Measurements from ENCODE around the gene GARNL3.

DNA sequence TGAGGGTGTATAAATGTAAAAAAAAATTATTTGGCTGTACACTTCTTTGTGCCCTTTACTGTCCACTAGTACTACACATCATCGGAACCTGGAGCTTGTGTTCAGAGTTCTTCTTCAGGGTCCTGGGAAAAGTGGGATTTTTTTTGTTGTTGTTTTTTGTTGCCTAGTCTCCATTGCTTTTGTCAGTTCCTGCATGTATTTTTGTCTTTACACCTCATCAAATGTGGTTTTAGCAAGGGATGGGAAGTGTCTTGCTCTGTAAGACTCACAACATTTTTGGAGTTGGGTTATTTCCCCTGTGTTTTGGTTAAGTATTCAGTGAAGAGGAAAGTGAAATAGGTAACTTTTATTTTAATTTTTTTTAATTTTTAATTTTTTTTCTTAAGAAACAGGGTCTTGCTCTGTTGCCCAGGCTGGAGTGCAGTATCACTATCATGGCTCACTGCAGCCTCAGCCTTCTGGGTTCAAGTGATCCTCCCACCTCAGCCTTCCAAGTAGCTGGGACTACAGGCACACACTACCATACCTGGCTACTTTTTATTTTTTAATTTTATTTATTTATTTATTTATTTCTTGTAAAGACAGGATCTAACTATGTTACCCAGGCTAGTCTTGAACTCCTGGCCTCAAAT is 40.7 kb downstream of the GARNL3 start:
- TF ChIP-seq CTCF (IDR thresholded peaks at IDR 0.05) (no peak), POLR2A (IDR thresholded peaks at IDR 0.05) (no peak)

All from right lobe of liver (tissue), 4 donors.